HTERT RPE-1 (cell line): Measurements from ENCODE around the gene SPDEF.

Experiments used
- in situ Hi-C: fragments of 300-500 bp; cut with MboI; formaldehyde crosslinking; loops from 4 replicates; pipeline ENCODE4 v1.14.3; 2020; ENCODE audit warnings: low sequenced_read_pairs

SPDEF gene

DNA sequence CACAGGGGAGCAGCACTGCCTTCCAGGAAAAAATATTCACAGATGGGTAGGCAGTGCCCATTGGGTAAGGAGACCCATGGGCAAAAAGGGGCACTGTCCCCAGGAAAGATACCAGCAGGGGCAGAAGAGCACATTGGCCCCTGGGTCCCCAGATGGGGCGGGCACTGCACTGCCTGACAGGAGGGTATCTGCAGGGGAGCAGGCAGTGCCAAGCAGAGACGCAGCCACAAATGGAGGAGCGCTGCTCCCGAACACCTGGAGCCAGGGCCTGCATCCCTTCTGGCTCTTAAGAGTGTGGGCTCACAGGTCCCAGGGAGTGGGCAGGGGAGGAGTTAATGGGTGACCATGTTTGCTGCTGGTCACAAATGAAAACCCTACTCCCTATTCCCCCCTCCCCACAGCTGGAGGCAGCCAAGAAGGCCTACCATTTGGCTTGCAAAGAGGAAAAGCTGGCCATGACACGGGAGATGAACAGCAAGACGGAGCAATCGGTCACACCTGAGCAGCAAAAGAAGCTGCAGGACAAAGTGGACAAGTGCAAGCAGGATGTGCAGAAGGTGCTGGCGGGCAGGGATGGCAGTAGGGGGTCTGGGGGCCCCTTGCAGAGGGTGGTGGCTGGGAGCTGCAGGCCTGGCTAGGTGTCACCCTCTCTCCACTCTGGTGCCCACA lies 27.0 kb downstream of the SPDEF start:
- in situ Hi-C loops: no loop called here

DNA sequence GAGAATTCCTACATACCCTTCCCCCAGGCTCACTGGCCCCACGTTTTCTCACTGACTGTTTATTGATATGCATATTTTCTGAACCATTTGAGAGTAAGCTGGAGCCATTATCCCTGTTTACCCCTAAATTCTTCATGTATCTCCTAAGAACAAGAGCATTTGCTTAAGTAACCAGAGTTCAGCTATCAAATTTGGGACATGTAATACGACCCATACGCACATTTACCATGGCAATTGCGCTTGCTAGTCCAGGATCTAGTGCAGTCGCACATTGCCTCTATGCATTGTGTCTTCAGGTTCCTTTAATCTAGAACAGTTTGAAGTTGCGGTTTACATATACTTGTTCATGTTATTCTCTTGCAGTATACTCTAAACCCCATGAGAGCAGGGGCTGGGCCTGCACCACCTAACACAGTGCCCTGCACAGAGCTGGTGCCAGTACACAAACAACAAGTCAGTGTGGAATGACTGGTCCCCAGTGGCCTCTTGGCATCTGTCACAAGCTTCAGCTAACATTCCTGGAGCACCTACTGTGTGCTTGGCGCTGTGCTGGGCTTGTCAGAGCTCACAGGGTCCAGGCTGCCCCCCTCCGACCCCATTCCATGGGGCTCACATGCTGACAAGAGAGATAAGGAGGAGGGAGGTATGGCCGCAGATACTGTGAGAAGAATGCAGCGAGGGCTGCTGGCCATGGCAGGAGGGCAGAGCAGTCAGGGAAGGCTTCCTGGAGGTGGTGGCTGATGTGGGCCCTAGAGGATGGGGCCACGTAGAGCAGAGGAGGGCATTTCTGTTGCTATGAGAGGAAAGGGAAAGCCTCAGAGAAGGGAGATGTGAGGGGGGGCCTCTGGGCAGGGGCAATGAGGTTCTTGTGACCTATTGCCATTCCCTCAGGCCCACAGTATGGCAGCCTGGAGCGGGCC lies 28.1 kb downstream of the SPDEF start:
- in situ Hi-C loops: no loop called here

DNA sequence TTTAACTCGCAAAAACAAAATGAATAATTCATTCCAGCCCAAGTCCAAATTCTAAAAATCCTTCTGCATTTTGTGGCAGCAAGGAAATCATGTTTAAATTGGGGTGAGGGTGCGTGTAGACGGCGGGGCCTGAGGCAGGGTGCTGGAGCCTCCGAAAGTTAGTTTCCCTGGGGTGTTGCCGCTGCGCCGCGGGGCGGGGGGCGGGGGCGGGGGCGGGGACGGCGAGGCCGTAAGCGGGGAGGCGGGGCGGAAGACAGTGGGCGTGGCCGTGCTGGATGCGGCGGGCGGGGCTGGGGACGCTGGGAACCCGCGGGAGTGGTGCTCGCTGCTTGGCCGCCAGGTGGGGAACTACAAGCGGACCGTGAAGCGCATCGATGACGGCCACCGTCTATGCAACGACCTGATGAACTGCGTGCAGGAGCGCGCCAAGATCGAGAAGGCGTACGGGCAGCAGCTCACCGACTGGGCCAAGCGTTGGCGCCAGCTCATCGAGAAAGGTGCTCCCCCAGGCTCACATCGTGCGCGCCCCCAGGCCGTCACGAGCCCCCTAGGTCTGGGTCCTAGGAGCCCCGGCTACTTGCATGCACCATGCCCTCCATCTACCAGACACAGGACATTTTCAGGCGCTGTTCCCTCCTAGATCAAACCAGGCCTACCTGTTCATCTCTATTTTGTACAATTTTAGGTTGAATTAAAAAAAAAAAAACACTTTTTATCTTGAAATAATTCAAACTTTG lies 29.0 kb downstream of the SPDEF start:
- in situ Hi-C loops: no loop called here

GRCh38 chr6:34526241-34526972 lies 29.7 kb downstream of the SPDEF start:
- in situ Hi-C loops: no loop called here

- in situ Hi-C loops: no loop called here
Observed at GRCh38 chr6:34525431-34526175, 30.5 kb downstream of the SPDEF start.

- in situ Hi-C loops: no loop called here
Observed at GRCh38 chr6:34524971-34525370, 31.2 kb downstream of the SPDEF start.

DNA sequence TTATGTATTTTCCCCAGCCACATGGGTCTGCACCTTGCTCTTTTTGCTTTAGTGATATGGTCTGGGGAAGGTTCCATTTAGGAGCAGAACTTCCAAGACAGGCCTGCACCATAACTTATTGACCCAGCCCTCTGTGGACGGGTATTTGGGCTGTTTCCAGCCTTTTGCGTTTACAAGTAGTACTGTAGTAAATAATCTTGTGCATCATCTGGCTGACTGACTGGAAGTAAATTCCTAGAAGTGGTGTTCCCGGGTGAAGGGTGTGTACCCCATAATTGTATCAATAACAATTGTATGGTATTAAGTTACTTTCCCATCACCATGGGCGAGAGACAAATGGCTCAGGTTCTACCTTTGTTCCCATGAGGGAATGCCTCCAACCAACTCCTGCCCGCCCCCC lies 31.6 kb downstream of the SPDEF start:
- in situ Hi-C loops: no loop called here

- in situ Hi-C loops: no loop called here
Observed at GRCh38 chr6:34523441-34524206, 32.5 kb downstream of the SPDEF start.

GRCh38 chr6:34522761-34523160 lies 33.4 kb downstream of the SPDEF start:
- in situ Hi-C loops: no loop called here

DNA sequence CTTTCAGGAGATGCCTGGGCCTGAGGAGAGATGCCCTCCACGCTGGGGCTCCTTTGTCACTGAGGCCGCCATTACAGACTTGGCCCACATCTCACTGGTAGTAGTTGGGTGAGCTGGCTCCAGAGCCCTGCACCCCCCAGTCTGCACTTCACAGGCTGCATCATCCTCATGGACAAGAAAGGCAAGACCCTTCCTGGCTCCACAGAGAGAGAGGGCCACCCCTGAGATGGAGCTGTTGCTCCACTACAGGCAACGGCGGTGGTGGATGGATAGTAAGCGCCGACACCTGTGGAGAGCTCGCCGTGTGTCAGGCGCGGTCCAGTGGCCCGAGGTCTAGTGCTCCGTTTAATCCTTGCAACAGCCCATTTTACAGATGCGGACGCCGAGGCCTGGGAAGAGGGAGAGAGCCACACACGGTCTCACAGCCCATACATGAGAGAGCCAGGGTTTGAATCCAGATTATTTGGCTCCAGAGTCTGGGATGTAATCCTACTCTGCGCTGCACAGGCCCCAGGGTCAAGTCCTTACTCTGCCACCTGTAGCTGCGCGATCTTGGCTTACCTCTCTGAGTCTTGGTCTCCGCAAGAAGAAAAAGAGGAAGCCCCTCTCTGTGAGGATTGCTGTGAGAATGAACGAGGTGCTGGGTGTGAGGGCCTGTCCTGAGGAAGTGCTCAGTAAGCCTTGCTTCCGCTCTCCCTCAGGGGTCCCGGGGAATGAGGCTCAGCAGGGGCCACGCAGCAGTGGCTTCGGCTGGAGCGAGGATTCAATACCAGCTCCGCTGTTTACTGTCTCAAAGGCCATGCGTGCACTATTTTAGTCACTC lies 34.5 kb downstream of the SPDEF start:
- in situ Hi-C loops: no loop called here

DNA sequence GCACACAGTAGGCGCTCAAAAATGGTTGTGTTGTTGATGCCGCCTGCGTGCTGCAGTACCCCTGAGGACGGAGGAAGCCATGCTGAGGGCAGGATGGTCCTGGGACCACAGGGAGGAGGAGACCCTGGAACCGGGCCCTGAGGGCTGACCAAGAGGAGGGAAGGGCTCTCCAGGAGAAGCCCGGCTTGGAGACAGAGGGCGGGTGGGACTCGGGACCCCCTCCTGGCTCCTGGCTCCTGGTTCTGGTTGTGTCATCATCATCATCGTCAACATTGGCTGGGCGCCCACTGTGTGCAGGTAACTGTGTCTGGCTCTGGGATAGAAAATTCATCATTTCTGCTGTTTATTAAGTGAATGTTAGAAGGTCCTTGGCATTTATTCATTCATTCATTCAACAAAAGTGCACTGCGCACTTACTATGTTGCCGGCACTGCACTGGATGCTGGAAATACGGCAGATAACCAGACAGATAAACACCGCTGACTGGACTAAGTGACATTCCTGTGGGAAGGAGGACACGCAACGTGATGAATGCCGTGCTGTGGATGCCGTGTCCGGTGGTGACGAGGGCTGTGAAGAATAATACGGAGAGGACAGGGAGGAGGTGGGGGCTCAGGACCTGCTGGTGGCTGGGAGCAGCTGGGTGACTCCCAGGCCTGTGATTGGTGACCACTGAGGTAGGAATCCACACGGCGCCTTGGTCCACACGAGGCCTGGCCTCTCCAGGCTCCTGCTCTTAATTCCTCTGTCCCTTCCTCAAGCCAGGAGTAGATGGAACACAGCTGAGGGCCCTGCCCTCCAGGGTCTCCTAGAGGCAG lies 35.3 kb downstream of the SPDEF start:
- in situ Hi-C loops: no loop called here

DNA sequence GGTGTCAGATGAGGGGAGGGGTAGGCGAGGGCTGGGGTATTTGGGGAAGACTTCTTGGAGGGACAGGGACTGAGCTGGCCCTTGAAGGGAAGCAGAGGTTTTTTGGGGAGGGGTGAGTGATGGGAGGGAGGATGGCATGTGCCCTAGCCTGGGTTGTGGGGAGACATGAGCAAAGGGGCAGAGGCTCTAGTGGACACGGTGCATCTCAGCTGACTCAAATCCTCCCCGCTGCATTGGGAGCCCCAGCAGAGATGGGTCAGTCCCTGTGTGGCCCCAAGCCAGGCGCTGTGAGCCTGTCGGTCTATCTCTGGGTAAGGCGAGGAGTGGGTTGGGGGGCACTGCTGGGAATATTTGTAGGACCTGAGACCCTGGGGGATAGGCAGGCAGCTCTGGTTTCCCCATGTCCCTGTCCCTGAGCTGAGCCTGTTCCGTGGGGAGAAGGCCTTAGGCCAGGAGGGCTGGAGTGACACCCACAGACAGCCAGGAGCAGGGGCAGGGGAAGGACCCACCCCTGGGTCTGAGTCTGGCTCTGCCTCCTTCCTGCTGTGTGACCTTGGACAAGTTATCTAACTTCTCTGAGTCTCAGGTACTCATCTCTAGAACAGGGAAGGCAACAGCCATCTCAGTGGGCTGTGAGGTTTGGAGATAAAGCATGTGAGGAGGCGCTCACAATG lies 36.0 kb downstream of the SPDEF start:
- in situ Hi-C loops: no loop called here

GRCh38 chr6:34518669-34519365 lies 37.3 kb downstream of the SPDEF start:
- in situ Hi-C loops: no loop called here

- in situ Hi-C loops: no loop called here
Observed at GRCh38 chr6:34517966-34518365, 38.2 kb downstream of the SPDEF start.

DNA sequence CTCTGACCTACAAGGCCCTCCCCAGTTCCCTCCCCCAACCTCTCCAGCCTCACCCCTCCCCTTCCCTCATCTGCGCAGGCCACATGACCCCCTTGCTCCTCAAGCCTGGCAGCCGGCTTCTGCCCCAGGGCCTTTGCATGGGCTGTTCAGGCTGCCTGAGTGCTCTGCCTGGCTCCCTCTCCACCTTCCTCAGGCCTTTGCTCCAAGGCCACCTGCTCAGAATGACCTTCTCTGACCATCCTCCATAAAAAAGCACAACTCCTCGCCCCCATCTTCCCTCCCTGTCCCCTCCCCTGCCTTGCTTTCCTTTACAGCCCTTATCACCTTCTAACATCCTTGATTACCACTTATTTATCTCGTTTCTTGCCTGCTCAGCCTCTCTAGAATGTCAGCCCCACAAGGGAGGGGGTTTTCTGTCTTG lies 38.7 kb downstream of the SPDEF start:
- in situ Hi-C loops: no loop called here
